Stimulated activated CD8-positive, alpha-beta memory T cell treated with anti-CD3 and anti-CD28 coated beads, Interleukin-2, amount 100 ng/mL, for 1 hour (primary cell): ENCODE measurements around the gene TMPRSS2.
"Not testable (repeated sequence)": the region's sequence is repeated elsewhere in the genome, so short reads cannot be mapped to it uniquely, and the experiment has no call there.

ENCODE experiments used
- DNase-seq, 2 donors: peaks; one replicate each; pipeline ENCODE4 v3.0.0-alpha.2; 2020; ENCODE audit warnings: low read depth in 2 of 2

The TMPRSS2 gene

GRCh38 chr21:41426676-41427404, 81.1 kb downstream of the TMPRSS2 start:
- DNase-seq = no peak

DNA sequence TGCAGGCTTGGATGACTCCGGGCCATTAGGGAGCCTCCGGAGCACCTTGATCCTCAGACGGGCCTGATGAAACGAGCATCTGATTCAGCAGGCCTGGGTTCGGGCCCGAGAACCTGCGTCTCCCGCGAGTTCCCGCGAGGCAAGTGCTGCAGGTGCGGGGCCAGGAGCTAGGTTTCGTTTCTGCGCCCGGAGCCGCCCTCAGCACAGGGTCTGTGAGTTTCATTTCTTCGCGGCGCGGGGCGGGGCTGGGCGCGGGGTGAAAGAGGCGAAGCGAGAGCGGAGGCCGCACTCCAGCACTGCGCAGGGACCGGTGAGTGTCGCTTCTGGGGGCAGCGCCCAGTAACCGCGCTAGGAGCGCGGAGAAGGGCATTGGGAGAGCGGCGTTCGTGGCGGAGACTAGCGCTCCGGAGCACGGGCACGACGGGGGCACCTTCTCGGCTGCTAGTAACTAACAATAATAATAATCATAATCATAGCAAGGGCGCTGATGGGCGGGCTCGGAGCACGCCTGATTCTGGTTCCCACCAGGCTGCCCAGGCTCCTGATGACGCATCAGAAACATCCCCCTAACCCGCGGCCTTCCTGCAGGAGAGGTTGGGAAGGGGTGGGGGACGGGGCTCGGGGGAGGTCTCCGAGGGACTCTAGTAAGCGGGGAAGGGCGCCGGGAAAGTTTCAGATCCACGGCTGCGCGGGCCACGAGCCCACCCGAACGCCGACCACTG, 81.8 kb downstream of the TMPRSS2 start, which contains the start of gene MX1:
Gene MX1 (plus strand): TSS at position 286 of the 722 bp plus-strand sequence. CDS start 5,832 bp downstream, outside the sequence.
- peak; percentile 72 to 91 for DNase-seq

- no peak for DNase-seq
Observed at GRCh38 chr21:41425588-41425953, 82.4 kb downstream of the TMPRSS2 start.

GRCh38 chr21:41423305-41423636, 84.7 kb downstream of the TMPRSS2 start:
- DNase-seq = not testable (repeated sequence)

DNA sequence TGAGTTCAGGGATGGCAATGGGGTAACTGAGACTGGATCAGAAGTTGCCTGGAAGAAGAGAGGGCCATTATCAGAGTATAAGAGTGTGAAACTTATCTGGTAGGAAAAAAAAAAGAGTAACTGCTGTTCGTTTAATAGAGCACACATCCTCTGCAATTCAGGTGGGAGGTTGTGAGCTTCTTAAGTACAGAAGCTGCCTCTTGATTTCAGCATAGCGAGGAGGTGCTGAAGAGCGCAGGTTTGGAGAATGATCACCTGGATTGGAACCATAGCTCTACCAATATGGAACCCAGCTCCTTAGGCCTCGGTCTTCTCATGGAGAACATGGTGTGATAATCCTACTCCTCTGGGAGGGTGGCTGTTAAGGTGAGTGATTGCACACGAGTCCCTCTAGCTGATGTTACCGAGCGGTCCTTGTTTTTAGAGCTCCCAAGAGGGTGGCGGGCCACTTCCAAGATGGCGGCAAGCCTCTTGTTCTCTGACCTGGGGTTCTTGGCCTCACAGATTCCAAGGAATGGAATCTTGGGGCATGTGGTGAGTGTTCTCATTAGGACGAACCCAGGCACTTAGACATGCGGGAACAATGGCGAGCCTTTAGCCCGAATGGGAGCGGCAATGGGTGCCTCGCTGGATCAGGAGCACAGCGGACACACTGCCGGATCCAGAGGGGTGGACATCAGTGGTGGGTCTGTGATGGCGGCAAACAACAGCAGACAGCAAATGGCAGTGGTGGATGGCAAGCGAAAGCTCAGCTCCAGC, 85.2 kb downstream of the TMPRSS2 start:
- no peak for DNase-seq

DNA sequence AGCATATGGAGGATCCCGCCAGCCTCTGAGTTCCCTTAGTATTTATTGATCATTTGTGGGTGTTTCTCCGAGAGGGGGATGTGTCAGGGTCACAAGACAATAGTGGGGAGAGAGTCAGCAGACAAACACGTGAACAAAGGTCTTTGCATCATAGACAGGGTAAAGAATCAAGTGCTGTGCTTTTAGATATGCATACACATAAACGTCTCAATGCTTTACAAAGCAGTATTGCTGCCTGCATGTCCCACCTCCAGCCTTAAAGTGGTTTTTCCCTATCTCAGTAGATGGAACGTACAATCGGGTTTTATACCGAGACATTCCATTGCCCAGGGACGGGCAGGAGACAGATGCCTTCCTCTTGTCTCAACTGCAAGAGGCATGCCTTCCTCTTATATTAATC, 87.0 kb downstream of the TMPRSS2 start:
- not testable (repeated sequence) for DNase-seq

GRCh38 chr21:41419921-41420862, 87.8 kb downstream of the TMPRSS2 start:
- DNase-seq = peak; percentile 21 to 56

DNA sequence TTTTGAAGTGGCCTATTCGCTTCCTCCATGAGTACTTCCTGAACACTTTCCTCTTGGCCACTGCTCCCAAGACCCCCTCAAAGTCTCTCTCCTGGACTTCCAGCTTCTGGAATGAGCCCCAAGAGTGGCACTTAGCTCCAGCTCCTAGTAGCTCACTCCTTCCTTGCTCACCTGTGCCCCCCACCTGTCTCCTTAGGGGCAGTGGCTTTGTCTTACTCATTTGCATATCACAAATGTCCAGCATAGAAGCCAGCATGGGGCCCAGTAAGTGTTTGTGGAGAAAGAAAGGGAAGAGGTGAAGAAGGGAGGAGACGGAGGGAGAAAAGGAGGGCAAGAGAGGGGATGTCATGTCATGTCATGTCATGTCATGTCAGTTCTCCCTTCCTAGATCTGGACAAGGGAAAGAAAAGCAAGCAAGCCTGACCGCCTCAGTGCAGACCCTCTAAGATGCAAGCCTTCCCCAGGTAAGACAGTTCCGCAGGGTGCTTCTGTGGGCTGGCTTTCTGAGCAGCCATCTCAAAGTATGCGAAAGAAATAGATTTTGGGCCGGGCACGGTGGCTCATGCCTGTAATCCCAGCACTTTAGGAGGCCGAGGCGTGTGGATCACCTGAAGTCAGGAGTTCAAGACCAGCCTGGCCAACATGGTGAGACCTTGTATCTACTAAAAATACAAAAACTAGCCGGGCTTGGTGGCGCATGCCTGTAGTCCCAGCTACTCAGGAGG, 88.8 kb downstream of the TMPRSS2 start:
- DNase-seq = no peak

GRCh38 chr21:41418393-41418792, 89.6 kb downstream of the TMPRSS2 start:
- DNase-seq = no peak

DNA sequence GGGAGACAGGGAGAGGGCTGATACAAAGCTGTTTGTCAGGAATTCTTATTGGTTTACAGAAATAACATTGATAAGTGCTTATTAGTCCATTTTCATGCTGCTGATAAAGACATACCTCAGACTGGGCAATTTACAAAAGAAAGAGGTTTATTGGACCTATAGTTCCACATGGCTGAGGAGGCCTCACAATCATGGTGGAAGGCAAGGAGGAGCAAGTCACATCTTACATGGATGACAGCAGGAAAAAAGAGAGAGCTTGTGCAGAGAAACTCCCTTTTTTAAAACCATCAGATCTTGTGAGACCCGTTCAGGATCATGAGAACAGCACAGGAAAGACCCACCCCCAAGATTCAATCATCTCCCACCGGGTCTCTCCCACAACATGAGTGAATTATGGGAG, 90.5 kb downstream of the TMPRSS2 start:
- not testable (repeated sequence) for DNase-seq
